WTC11 (cell line): ENCODE data around the gene ATXN1L. TPM values are rescaled to one million over a fixed set of nuclear protein-coding genes. Genes with fewer than 3 reads are reported as not detected.
A peak's percentile ranks its signal among the peaks of the same experiment; 100 is the strongest.

Experiments
- ATAC-seq: fragments of 200-7000 bp; cut with Tn5 transposase; 2 replicates; pipeline ENCODE4 v1.10.0; 2021; ENCODE audit warnings: mild to moderate bottlenecking, moderate library complexity
- CTCF ChIA-PET: fragments of 300-600 bp; sonication (Branson Sonifier 250); formaldehyde crosslinking; loops from one replicate; lab custom pipeline; 2021; ENCODE audit warnings: antibody characterized with exemption; lab: Charles Lee
- POLR2A ChIA-PET: fragments of 350-600 bp; sonication (Branson Sonifier 250); formaldehyde crosslinking; loops from one replicate; lab custom pipeline; 2021; ENCODE audit warnings: antibody characterized with exemption; lab: Charles Lee
- DNase-seq: peaks from one replicate; pipeline ENCODE4 v3.0.0; 2021; ENCODE audit warnings: low spot score
- H3K27ac Mint-ChIP-seq: 2 replicates; pipeline ENCODE4 v1.8.0; 2021; ENCODE audit warnings: mixed read lengths
- H3K27me3 Mint-ChIP-seq: 2 replicates; pipeline ENCODE4 v1.8.0; 2021; ENCODE audit warnings: low read depth, mild to moderate bottlenecking, moderate library complexity, mixed read lengths
- H3K36me3 Mint-ChIP-seq: 2 replicates; pipeline ENCODE4 v1.8.0; 2021; ENCODE audit warnings: mixed read lengths
- H3K4me1 Mint-ChIP-seq: 2 replicates; pipeline ENCODE4 v1.8.0; 2022; ENCODE audit warnings: mixed read lengths
- H3K4me3 Mint-ChIP-seq: 2 replicates; pipeline ENCODE4 v1.8.0; 2021; ENCODE audit warnings: mild to moderate bottlenecking, moderate library complexity, mixed read lengths
- H3K9me3 Mint-ChIP-seq: 2 replicates; pipeline ENCODE4 v1.8.0; 2021; ENCODE audit warnings: mixed read lengths
- ELF4 ChIP-seq: sonication (generic); formaldehyde crosslinking; IDR thresholded peaks from 2 replicates; pipeline ENCODE4 v1.8.1; 2022; ENCODE audit warnings: low read depth, mild to moderate bottlenecking, moderate library complexity, missing genetic modification reagents
- EMX1 ChIP-seq: fragments of 250-450 bp; sonication (Bioruptor Pico); IDR thresholded peaks from 2 replicates; pipeline ENCODE4 v1.8.0; 2021; ENCODE audit warnings: mild to moderate bottlenecking
- GRHL2 ChIP-seq: fragments of 250-450 bp; sonication (Bioruptor Pico); IDR thresholded peaks from 2 replicates; pipeline ENCODE4 v1.8.0; 2022; ENCODE audit warnings: mild to moderate bottlenecking, moderate library complexity; ENCODE audit not compliant: insufficient replicate concordance, severe bottlenecking
- JAZF1 ChIP-seq: fragments of 250-450 bp; sonication (Bioruptor Pico); IDR thresholded peaks from 2 replicates; pipeline ENCODE4 v1.9.0; 2021; ENCODE audit warnings: moderate library complexity, mild to moderate bottlenecking, inconsistent platforms
- NR2C2 ChIP-seq: sonication (generic); formaldehyde crosslinking; IDR thresholded peaks from 2 replicates; pipeline ENCODE4 v1.8.0; 2022; ENCODE audit warnings: mild to moderate bottlenecking, missing genetic modification reagents
- NR3C1 ChIP-seq: sonication (generic); formaldehyde crosslinking; conservative IDR thresholded peaks from 2 replicates; pipeline ENCODE4 v1.8.1; 2023; ENCODE audit warnings: low read depth, mild to moderate bottlenecking, missing genetic modification reagents
- RELA ChIP-seq: sonication (generic); formaldehyde crosslinking; IDR thresholded peaks from 2 replicates; pipeline ENCODE4 v1.8.1; 2022; ENCODE audit warnings: missing genetic modification reagents, mild to moderate bottlenecking, borderline replicate concordance
- SMAD3 ChIP-seq: sonication (generic); formaldehyde crosslinking; IDR thresholded peaks from 2 replicates; pipeline ENCODE4 v1.8.0; 2022; ENCODE audit warnings: missing genetic modification reagents, mild to moderate bottlenecking, borderline replicate concordance
- SMAD4 ChIP-seq: sonication (generic); formaldehyde crosslinking; IDR thresholded peaks from 2 replicates; pipeline ENCODE4 v1.8.0; 2022; ENCODE audit warnings: mild to moderate bottlenecking, missing genetic modification reagents
- ZBTB21 ChIP-seq: sonication (generic); formaldehyde crosslinking; IDR thresholded peaks from 2 replicates; pipeline ENCODE4 v1.8.1; 2023; ENCODE audit warnings: mild to moderate bottlenecking, missing genetic modification reagents, borderline replicate concordance
- ZNF138 ChIP-seq: sonication (generic); formaldehyde crosslinking; conservative IDR thresholded peaks from 2 replicates; pipeline ENCODE4 v1.8.1; 2022; ENCODE audit warnings: mild to moderate bottlenecking, moderate library complexity, missing genetic modification reagents
- ZNF396 ChIP-seq: fragments of 250-450 bp; sonication (Bioruptor Pico); IDR thresholded peaks from 2 replicates; pipeline ENCODE4 v1.8.0; 2021; ENCODE audit warnings: mild to moderate bottlenecking, moderate library complexity, borderline replicate concordance
- total RNA-seq: library from RNA; stranded (reverse); gene quantifications from 3 replicates; pipeline ENCODE4 v1.2.3, GENCODE V29; 2021
- TF ChIP-seq, protein P1 (sequence below): sonication (generic); formaldehyde crosslinking; IDR thresholded peaks from 2 replicates; pipeline ENCODE4 v1.8.1; 2022; ENCODE audit warnings: mild to moderate bottlenecking, missing genetic modification reagents, moderate library complexity, borderline replicate concordance
- TF ChIP-seq, protein P2 (sequence below): sonication (generic); formaldehyde crosslinking; IDR thresholded peaks from 2 replicates; pipeline ENCODE4 v1.8.1; 2023; ENCODE audit warnings: mild to moderate bottlenecking, moderate library complexity, missing genetic modification reagents
- TF ChIP-seq, protein P3 (sequence below): sonication (generic); formaldehyde crosslinking; IDR thresholded peaks from 2 replicates; pipeline ENCODE4 v1.8.0; 2023; ENCODE audit warnings: mild to moderate bottlenecking, missing genetic modification reagents

The ATXN1L gene
- total RNA-seq, 1 experiment from 2014 or later = 23.2 TPM

DNA sequence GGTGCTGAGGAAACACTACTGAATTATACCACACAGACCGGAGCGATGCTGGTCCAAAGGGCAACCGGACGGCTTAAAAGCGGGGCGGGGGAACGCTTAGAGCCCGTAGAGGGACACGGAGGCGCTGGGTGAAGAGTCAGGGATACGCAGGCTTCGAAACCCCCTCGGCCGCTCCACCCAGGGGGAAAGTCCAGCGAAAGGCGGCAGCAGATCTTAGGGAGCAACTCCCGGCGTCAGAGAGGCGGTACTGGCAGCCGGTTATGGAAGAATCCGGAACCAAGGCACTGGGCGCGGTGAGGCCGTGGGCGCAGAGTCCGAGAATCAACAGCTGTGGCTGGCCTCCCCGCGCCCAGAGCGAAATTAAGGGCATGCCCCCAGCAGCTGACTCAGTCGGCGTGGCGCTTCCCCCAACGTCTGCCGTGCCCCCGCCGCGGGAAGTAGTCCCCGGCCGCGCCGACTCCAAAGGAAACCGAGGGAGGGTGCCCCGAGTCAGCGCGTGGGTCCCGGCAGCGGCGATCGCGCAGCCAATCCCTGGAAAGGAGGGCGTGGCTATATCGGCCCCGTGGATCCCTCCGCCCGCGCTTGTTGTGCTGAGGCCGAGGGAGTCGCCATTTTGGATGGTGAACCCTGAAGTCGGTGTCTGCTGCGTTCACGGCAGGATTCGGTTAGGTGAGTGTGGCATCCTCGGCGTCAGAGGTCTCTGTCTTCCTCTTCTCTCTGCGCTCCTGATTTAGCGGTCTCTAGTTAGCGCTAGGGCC, 49.3 kb downstream of the ATXN1L start, which contains the start of gene IST1 (continued):
- TF ChIP-seq GRHL2 (CRISPR knock-in tag) (no peak), ZNF138 (CRISPR knock-in tag) (0 out of 2 replicates have a peak, but pooled peaks have one; percentile 78), RELA (CRISPR knock-in tag) (peak; percentile 86), JAZF1 (CRISPR knock-in tag) (no peak), NR3C1 (CRISPR knock-in tag) (no peak), EMX1 (CRISPR knock-in tag) (no peak), NR2C2 (CRISPR knock-in tag) (no peak), ELF4 (CRISPR knock-in tag) (no peak; the same call in 1 of the 2 replicates)
- TF ChIP-seq, protein P1, sequence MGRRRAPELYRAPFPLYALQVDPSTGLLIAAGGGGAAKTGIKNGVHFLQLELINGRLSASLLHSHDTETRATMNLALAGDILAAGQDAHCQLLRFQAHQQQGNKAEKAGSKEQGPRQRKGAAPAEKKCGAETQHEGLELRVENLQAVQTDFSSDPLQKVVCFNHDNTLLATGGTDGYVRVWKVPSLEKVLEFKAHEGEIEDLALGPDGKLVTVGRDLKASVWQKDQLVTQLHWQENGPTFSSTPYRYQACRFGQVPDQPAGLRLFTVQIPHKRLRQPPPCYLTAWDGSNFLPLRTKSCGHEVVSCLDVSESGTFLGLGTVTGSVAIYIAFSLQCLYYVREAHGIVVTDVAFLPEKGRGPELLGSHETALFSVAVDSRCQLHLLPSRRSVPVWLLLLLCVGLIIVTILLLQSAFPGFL (CRISPR knock-in tag) = peak; percentile 95
- TF ChIP-seq, protein P2, sequence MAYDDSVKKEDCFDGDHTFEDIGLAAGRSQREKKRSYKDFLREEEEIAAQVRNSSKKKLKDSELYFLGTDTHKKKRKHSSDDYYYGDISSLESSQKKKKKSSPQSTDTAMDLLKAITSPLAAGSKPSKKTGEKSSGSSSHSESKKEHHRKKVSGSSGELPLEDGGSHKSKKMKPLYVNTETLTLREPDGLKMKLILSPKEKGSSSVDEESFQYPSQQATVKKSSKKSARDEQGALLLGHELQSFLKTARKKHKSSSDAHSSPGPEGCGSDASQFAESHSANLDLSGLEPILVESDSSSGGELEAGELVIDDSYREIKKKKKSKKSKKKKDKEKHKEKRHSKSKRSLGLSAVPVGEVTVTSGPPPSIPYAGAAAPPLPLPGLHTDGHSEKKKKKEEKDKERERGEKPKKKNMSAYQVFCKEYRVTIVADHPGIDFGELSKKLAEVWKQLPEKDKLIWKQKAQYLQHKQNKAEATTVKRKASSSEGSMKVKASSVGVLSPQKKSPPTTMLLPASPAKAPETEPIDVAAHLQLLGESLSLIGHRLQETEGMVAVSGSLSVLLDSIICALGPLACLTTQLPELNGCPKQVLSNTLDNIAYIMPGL = peak; percentile 80; the same call in 1 of the 2 replicates

DNA sequence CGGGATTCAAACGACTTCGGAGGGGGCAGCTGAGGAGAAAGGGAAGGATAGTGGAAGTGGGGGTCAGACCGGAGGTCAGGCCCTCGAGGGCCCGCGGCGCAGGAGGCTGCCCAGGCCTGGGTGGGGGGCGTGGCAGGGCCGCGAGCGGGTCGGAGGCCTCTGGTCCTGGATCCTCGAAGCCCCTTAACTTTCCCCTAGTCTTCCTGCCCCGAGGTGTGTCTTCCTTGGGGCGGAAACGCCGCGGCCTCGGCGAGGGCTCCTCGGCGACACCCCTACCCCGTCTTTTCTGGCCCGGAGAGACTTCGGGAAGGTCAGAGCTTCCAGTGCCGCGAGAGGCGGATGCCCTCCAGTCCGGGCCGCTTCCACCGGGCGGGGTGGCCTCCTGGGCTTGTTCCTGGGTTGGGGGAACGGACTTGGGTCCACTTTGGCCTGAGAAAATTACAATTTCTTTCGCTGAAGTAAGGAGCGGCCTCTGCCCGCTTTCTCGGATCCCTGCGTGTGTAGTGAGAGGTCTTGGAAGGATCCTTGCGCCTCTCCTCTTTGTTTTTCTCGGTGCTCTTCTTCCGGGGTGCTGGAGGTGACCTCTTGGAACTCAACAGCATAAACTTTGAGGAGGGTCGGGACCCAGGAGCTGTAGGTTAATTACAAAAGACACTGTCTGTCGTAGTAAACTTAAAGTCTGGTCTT, 50.0 kb downstream of the ATXN1L start:
- ChIA-PET POLR2A (interaction anchor here (0.6 to 2.4 kb wide), 6 partner anchors 11 to 1778 kb away, joined by 3 to 17 read pairs (median 4); partner anchors contain the start of genes AP1G1 and ZNF821), CTCF (interaction anchor here (1.2 to 3.6 kb wide), 3 partner anchors 12 to 66 kb away, joined by 5 to 27 read pairs (median 11); partner anchors contain the start of gene ZNF821)
- Mint-ChIP-seq H3K4me1 (peaks cover 27% of the 10 kb centered on the region), H3K9me3 (no peaks in the 10 kb centered on the region), H3K27me3 (no peaks in the 10 kb centered on the region), H3K36me3 (peaks cover 8% of the 10 kb centered on the region; the same call in 1 of the 2 replicates), H3K4me3 (peak overlapping the region; percentile 98), H3K27ac (peak overlapping the region; percentile 97)
- DNase-seq = peak; percentile 38
- TF ChIP-seq, protein P2 = peak; percentile 23; the same call in 1 of the 2 replicates
- no peak for TF ChIP-seq SMAD4 (CRISPR knock-in tag)
- no peak for TF ChIP-seq ZNF396 (CRISPR knock-in tag)
- TF ChIP-seq, protein P3, sequence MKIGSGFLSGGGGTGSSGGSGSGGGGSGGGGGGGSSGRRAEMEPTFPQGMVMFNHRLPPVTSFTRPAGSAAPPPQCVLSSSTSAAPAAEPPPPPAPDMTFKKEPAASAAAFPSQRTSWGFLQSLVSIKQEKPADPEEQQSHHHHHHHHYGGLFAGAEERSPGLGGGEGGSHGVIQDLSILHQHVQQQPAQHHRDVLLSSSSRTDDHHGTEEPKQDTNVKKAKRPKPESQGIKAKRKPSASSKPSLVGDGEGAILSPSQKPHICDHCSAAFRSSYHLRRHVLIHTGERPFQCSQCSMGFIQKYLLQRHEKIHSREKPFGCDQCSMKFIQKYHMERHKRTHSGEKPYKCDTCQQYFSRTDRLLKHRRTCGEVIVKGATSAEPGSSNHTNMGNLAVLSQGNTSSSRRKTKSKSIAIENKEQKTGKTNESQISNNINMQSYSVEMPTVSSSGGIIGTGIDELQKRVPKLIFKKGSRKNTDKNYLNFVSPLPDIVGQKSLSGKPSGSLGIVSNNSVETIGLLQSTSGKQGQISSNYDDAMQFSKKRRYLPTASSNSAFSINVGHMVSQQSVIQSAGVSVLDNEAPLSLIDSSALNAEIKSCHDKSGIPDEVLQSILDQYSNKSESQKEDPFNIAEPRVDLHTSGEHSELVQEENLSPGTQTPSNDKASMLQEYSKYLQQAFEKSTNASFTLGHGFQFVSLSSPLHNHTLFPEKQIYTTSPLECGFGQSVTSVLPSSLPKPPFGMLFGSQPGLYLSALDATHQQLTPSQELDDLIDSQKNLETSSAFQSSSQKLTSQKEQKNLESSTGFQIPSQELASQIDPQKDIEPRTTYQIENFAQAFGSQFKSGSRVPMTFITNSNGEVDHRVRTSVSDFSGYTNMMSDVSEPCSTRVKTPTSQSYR (CRISPR knock-in tag) = no peak
- no peak for TF ChIP-seq ELF4 (CRISPR knock-in tag)
- TF ChIP-seq SMAD3 (CRISPR knock-in tag) = 0 out of 2 replicates have a peak, but pooled peaks have one; percentile 5
- TF ChIP-seq ZBTB21 = no peak
- peak; percentile 5 for ATAC-seq
